HG02852 (cell line): ENCODE data around the gene OR51B2.

Experiments used
- ATAC-seq: cut with Tn5 transposase; IDR thresholded peaks from one replicate; pipeline ENCODE4 v1.9.1; 2021; ENCODE audit warnings: mild to moderate bottlenecking, moderate library complexity; ENCODE audit not compliant: unreplicated experiment

The OR51B2 gene

DNA sequence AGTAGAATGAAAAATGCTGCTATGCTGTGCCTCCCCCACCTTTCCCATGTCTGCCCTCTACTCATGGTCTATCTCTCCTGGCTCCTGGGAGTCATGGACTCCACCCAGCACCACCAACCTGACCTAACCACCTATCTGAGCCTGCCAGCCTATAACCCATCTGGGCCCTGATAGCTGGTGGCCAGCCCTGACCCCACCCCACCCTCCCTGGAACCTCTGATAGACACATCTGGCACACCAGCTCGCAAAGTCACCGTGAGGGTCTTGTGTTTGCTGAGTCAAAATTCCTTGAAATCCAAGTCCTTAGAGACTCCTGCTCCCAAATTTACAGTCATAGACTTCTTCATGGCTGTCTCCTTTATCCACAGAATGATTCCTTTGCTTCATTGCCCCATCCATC lies 39.5 kb downstream of the OR51B2 start:
- ATAC-seq = no peak

DNA sequence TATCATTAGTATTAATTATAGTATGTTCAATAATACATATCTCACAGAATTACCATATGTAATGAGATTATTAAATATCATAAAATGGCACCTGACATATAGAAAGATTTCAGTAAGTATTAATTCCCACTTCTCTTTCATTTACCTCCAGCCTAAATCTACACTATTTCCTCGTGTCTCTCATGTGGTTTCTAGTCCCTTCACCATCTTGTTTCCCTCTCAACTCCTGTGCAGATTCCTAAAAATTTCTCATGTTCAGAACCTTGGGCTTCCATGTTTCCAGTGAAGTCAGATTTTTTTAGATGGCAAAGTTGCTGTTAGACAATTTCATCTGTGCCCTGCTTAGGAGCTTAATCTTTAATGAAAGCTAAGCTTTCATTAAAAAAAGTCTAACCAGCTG lies 40.2 kb downstream of the OR51B2 start:
- ATAC-seq = no peak

GRCh38 chr11:5283086-5283485 lies 41.0 kb downstream of the OR51B2 start:
- ATAC-seq = no peak

- no peak for ATAC-seq
These were observed 41.5 kb downstream of the OR51B2 start for GRCh38 chr11:5282628-5283027.

DNA sequence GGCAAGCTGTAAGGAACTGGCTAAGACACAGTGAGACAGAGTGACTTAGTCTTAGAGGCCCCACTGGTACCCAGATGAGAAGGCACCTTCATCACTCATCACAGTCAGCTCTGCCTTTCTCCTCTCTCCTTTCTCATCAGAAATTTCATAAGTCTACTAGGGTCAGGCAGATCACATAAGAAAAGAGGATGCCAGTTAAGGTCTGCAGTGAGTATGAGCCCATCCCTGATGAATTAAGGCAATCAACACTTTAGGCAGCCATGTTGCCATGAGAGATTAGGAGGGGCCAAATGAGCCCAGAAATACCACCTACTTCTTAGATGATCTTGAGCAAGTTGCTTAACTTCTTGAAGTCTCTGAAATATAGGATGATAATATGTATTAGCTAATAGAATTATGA lies 42.5 kb downstream of the OR51B2 start:
- ATAC-seq = no peak

GRCh38 chr11:5280582-5281102 lies 43.5 kb downstream of the OR51B2 start:
- ATAC-seq = peak; percentile 91

DNA sequence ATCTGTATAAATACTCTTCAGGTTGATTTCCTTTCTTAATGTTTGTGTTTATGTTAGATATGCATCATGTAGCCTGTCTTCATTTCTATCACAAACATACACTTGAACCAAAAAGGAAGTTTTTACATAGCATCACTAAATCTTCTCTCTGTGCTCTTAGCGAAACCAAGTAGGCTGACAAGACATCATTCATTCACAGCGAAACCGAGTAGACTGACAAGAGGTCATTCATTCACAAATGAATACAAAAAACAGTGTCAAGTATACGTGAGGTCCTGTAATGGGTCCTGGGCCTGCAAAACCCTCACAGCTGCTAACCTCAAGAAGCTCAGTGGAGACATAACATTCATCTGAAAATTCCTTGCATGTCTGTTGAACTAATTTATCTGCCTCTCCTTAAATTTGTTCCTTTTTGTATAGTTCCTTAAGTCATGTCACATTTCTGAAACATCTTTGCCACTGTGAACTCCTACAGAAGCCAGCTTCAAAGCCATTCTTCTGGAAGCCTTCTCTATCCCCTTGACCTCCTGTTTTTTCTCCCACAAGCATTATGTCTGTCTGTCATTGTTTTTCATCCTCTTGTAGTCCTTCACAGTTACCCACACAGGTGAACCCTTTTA lies 44.5 kb downstream of the OR51B2 start:
- no peak for ATAC-seq

GRCh38 chr11:5277807-5278382 lies 46.2 kb downstream of the OR51B2 start:
- ATAC-seq = peak; percentile 43

DNA sequence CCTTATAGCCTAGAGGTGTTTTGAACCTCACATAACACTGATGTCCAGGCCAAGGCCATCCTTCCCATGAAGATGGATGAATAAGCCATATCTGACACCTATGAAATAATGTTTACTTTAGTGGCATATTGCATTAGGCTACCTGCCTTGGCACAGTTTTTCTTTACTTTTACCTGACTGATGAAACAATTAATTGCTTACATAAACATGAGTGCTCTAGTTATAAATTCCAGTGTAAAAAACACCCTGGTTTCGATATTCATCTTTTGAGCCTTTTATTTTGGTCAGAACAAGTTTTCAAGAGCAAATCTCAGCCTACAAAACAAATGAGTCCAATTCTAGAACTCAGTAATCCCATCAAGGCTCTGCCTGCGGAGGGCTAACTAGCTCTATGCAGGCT lies 47.4 kb downstream of the OR51B2 start:
- no peak for ATAC-seq

GRCh38 chr11:5275369-5276110 lies 48.6 kb downstream of the OR51B2 start:
- no peak for ATAC-seq

DNA sequence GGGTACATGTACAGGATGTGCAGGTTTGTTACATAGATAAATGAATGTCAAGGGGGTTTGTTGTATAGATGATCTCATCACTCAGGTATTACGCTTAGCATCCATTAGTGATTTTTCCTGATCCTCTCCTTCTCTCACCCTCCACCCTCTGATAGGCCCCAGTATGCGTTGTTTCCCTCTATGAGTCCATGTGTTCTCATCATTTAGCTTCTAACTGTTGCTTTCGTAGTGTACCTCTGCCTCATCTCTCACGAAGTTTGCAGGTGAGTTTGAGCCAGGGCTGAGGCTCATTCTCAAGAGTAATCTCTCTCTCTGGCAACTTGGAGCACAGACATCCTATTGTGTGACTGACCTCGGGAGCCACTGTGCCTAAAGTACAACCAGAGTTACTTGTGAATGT lies 49.7 kb downstream of the OR51B2 start:
- no peak for ATAC-seq
